ENCODE results near the gene ANKRD53.
"Not testable (repeated sequence)": the region's sequence is repeated elsewhere in the genome, so short reads cannot be mapped to it uniquely, and the experiment has no call there.

The ANKRD53 gene

GRCh38 chr2:71021394-71021793, 43.0 kb downstream of the ANKRD53 start:
- not testable (repeated sequence) for DNase-seq; H3K4me3 ChIP-seq (ENCODE audit: low read length); H3F3A ChIP-seq (ENCODE audit: insufficient read depth, low read length)

GRCh38 chr2:71023553-71024243, 45.3 kb downstream of the ANKRD53 start:
- not testable (repeated sequence) for H3K9me3 ChIP-seq (replicated peaks; ENCODE audit: insufficient read depth, low read length); H3K79me2 ChIP-seq (ENCODE audit: low read length); H3K9me2 ChIP-seq (replicated peaks; ENCODE audit: insufficient read depth, low read length); H4K20me1 ChIP-seq (ENCODE audit: insufficient read depth, low read length); H3K27me3 ChIP-seq (replicated peaks; ENCODE audit: insufficient read depth, low read length); H3K36me3 ChIP-seq (replicated peaks; ENCODE audit: insufficient read depth, low read length); H3K4me3 ChIP-seq (ENCODE audit: low read length); H3K4me2 ChIP-seq (ENCODE audit: low read depth, low read length); H3F3A ChIP-seq (ENCODE audit: insufficient read depth, low read length); H3K4me1 ChIP-seq (ENCODE audit: low read length); H3K9ac ChIP-seq (ENCODE audit: low read length); H3K27ac ChIP-seq (ENCODE audit: low read length)
- peak overlapping the region; percentile 56; the same call in 1 of the 2 replicates for H2AFZ ChIP-seq (ENCODE audit: low read length)
- peak; percentile 63 for DNase-seq
- TF ChIP-seq, protein P1, sequence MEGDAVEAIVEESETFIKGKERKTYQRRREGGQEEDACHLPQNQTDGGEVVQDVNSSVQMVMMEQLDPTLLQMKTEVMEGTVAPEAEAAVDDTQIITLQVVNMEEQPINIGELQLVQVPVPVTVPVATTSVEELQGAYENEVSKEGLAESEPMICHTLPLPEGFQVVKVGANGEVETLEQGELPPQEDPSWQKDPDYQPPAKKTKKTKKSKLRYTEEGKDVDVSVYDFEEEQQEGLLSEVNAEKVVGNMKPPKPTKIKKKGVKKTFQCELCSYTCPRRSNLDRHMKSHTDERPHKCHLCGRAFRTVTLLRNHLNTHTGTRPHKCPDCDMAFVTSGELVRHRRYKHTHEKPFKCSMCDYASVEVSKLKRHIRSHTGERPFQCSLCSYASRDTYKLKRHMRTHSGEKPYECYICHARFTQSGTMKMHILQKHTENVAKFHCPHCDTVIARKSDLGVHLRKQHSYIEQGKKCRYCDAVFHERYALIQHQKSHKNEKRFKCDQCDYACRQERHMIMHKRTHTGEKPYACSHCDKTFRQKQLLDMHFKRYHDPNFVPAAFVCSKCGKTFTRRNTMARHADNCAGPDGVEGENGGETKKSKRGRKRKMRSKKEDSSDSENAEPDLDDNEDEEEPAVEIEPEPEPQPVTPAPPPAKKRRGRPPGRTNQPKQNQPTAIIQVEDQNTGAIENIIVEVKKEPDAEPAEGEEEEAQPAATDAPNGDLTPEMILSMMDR (IDR thresholded peaks at IDR 0.05; ENCODE audit: low read length): peak; percentile 49

More at GRCh38 chr2:71021394-71021793, 43.0 kb downstream of the ANKRD53 start:
- H2AFZ ChIP-seq (ENCODE audit: low read length); H3K9me2 ChIP-seq (replicated peaks; ENCODE audit: insufficient read depth, low read length); H3K9me3 ChIP-seq (replicated peaks; ENCODE audit: insufficient read depth, low read length); H4K20me1 ChIP-seq (ENCODE audit: insufficient read depth, low read length); H3K79me2 ChIP-seq (ENCODE audit: low read length); H3K9ac ChIP-seq (ENCODE audit: low read length); H3K4me2 ChIP-seq (ENCODE audit: low read depth, low read length); H3K27me3 ChIP-seq (replicated peaks; ENCODE audit: insufficient read depth, low read length); H3K4me1 ChIP-seq (ENCODE audit: low read length); H3K27ac ChIP-seq (ENCODE audit: low read length); H3K36me3 ChIP-seq (replicated peaks; ENCODE audit: insufficient read depth, low read length): not testable (repeated sequence)

Data from MM.1S (cell line).